Activated CD8-positive, alpha-beta T cell treated with anti-CD3 and anti-CD28 coated beads for 36 hours (primary cell): ENCODE data around the gene PLCL2. TPM values are rescaled to one million over a fixed set of nuclear protein-coding genes. Genes with fewer than 3 reads are reported as not detected.
"Not testable (repeated sequence)": the region's sequence is repeated elsewhere in the genome, so short reads cannot be mapped to it uniquely, and the experiment has no call there.

ENCODE experiments used
- ATAC-seq: fragments of 200-7000 bp; cut with Tn5 transposase; one replicate; pipeline ENCODE4 v1.10.0; 2021; ENCODE audit warnings: mild to moderate bottlenecking, moderate library complexity
- CTCF ChIA-PET: fragments of 350-600 bp; sonication (Branson Sonifier 250); formaldehyde crosslinking; loops from one replicate; lab custom pipeline; 2021; ENCODE audit warnings: antibody characterized with exemption; lab: Charles Lee
- POLR2A ChIA-PET: fragments of 350-600 bp; sonication (Branson Sonifier 250); formaldehyde crosslinking; loops from one replicate; lab custom pipeline; 2021; ENCODE audit warnings: antibody characterized with exemption; lab: Charles Lee
- DNase-seq: peaks from one replicate; pipeline ENCODE4 v3.0.0-alpha.2; 2020
- H3K27ac Mint-ChIP-seq: one replicate; pipeline ENCODE4 v1.8.0; 2021; ENCODE audit warnings: mild to moderate bottlenecking, mixed read lengths
- H3K27me3 Mint-ChIP-seq: one replicate; pipeline ENCODE4 v1.8.0; 2021; ENCODE audit warnings: mixed read lengths
- H3K36me3 Mint-ChIP-seq: one replicate; pipeline ENCODE4 v1.8.0; 2021; ENCODE audit warnings: low read depth, mixed read lengths
- H3K4me1 Mint-ChIP-seq: one replicate; pipeline ENCODE4 v1.8.0; 2021; ENCODE audit warnings: low read depth, mixed read lengths
- H3K4me3 Mint-ChIP-seq: one replicate; pipeline ENCODE4 v1.8.0; 2021; ENCODE audit warnings: mild to moderate bottlenecking, moderate library complexity, mixed read lengths
- H3K9me3 Mint-ChIP-seq: one replicate; pipeline ENCODE4 v1.8.0; 2021; ENCODE audit warnings: mixed read lengths
- intact Hi-C: fragments of 100-400 bp; cut with micrococcal nuclease; formaldehyde crosslinking; loops from one replicate; pipeline ENCODE4 v1.10.0; 2022
- total RNA-seq, 2 experiments: library from RNA; stranded (reverse); gene quantifications; one replicate each; pipeline ENCODE4 v1.2.3, GENCODE V29; 2021
- TF ChIP-seq, protein P1 (sequence below): fragments of 200-600 bp; IDR thresholded peaks from one replicate; pipeline ENCODE4 v1.8.0; 2022; ENCODE audit warnings: antibody characterized with exemption, mild to moderate bottlenecking

The PLCL2 gene
- total RNA-seq, 2 experiments from 2014 or later: 19.4 to 19.7 TPM

DNA sequence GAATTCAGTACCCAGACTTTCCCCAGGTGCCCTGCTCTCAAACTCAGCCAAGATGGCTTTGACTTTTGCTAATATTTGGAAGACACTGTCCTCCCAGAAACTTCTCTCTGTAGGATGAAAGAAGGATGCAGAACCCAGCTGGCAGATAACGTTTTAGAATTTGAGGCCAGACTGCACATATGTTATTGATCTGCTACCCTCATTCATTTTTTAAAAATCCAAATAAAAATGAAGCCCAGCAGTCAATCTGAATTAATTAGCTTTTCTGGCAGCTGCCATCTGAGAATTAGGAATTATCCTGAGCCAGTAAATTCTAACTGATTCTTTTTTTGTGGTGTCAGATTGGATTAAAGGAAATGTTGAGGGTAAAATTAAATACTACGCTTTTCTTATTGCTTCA lies 236.6 kb downstream of the PLCL2 start:
- TF ChIP-seq, protein P1, sequence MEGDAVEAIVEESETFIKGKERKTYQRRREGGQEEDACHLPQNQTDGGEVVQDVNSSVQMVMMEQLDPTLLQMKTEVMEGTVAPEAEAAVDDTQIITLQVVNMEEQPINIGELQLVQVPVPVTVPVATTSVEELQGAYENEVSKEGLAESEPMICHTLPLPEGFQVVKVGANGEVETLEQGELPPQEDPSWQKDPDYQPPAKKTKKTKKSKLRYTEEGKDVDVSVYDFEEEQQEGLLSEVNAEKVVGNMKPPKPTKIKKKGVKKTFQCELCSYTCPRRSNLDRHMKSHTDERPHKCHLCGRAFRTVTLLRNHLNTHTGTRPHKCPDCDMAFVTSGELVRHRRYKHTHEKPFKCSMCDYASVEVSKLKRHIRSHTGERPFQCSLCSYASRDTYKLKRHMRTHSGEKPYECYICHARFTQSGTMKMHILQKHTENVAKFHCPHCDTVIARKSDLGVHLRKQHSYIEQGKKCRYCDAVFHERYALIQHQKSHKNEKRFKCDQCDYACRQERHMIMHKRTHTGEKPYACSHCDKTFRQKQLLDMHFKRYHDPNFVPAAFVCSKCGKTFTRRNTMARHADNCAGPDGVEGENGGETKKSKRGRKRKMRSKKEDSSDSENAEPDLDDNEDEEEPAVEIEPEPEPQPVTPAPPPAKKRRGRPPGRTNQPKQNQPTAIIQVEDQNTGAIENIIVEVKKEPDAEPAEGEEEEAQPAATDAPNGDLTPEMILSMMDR: no peak
- no peaks in the 10 kb centered on the region for H3K27me3 Mint-ChIP-seq
- ChIA-PET CTCF (no interaction called here), POLR2A (no interaction called here)
- H3K4me3 Mint-ChIP-seq: no peak overlapping the region
- peaks cover 4% of the 10 kb centered on the region for H3K36me3 Mint-ChIP-seq
- ATAC-seq (no peak), DNase-seq (no peak)
- H3K27ac Mint-ChIP-seq: no peak overlapping the region
- no peaks in the 10 kb centered on the region for H3K4me1 Mint-ChIP-seq
- intact Hi-C loops: no loop called here
- H3K9me3 Mint-ChIP-seq: peaks cover 4% of the 10 kb centered on the region

DNA sequence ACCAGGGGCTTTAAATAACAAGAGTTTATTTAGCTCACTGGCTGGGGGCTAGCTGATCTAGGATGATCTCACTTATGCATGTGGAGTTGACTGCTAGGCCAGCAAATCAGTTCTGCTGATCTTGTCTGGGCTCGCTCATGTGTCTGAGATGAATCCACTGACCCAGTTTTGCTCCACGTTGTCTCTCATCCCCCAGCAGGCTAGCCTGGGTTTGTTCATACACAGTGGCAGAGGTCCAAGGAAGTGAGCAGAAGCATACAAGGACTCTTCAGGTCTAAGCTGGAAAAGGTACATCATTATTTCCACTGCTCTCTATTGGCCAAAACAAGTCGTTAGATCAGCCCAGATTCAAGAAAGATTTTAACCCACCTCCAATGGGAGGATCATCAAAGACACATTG lies 238.0 kb downstream of the PLCL2 start:
- intact Hi-C loops: no loop called here

DNA sequence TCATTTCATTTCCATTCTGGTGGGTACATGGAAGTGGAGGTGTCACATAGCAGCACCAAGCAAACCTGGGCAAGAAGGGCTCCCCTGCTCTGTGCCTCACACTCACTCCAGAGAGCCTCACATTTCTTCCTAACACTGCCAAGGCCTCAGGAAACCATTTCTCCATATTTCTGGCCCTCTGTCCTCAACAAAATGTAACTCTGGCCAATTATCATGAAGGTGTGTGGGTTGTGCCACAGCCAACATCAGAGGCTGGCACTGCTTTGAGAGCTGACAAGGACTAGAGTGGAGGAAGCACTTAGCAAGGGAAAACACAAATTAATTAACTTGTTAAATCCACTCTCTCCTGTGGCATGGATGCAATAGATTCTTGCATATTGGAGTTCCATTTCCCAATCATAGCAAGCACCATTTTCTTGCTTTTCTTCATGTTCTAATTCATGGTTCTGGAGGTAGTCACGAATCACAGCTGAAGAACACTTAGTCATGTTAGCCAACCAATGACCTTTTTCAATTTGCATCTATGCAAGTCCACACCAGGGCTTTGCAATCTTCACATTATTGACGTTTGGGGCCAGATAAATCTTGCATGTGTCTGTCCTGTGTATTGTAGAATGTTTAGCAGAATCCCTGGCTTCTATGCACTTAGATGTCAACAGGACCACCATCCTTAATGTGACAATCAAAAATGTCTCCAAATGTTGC lies 241.1 kb downstream of the PLCL2 start:
- intact Hi-C loops: no loop called here
- no peaks in the 10 kb centered on the region for H3K27me3 Mint-ChIP-seq
- H3K4me1 Mint-ChIP-seq: no peaks in the 10 kb centered on the region
- no peak for DNase-seq
- H3K9me3 Mint-ChIP-seq: peaks cover 15% of the 10 kb centered on the region
- ChIA-PET POLR2A (no interaction called here), CTCF (interaction anchor here (0.9 kb wide), 1 partner anchor 23 kb away, joined by 4 read pairs; no protein-coding TSS in a partner anchor)
- H3K4me3 Mint-ChIP-seq: no peak overlapping the region
- TF ChIP-seq, protein P1: no peak
- ATAC-seq: no peak
- H3K36me3 Mint-ChIP-seq: peaks cover 4% of the 10 kb centered on the region
- H3K27ac Mint-ChIP-seq: no peak overlapping the region

More for the DNA sequence above, 238.0 kb downstream of the PLCL2 start:
- ATAC-seq (no peak), DNase-seq (no peak)
- ChIA-PET CTCF (no interaction called here), POLR2A (interaction anchor here (1.2 kb wide), 1 partner anchor 8 kb away, joined by 3 read pairs; no protein-coding TSS in a partner anchor)
- H3K4me1 Mint-ChIP-seq: no peaks in the 10 kb centered on the region
- H3K4me3 Mint-ChIP-seq: no peak overlapping the region
- peaks cover 4% of the 10 kb centered on the region for H3K36me3 Mint-ChIP-seq
- H3K9me3 Mint-ChIP-seq: peaks cover 11% of the 10 kb centered on the region
- no peaks in the 10 kb centered on the region for H3K27me3 Mint-ChIP-seq
- TF ChIP-seq, protein P1: no peak
- no peak overlapping the region for H3K27ac Mint-ChIP-seq

DNA sequence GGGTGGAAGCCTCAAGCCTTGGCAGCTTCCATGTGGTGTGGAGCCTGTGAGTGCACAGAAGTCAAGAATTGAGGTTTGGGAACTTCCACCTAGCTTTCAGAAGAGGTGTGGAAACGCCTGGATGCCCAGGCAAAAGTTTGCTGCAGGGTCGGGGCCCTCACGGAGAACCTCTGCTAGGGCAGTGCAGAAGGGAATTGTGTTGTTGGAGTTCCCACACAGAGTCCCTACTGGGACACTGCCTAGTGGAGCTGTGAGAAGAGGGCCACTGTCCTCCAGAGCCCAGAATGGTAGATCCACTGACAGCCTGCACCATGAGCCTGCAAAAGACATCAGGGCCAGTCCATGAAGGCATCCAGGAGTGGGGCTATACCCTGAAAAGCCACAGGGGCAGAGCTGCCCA lies 243.9 kb downstream of the PLCL2 start:
- H3K4me1 Mint-ChIP-seq, H3K27me3 Mint-ChIP-seq, H3K4me3 Mint-ChIP-seq, H3K36me3 Mint-ChIP-seq, ATAC-seq, POLR2A ChIA-PET, DNase-seq, H3K27ac Mint-ChIP-seq, CTCF ChIA-PET, intact Hi-C loops: not testable (repeated sequence)
- peaks cover 11% of the 10 kb centered on the region for H3K9me3 Mint-ChIP-seq

DNA sequence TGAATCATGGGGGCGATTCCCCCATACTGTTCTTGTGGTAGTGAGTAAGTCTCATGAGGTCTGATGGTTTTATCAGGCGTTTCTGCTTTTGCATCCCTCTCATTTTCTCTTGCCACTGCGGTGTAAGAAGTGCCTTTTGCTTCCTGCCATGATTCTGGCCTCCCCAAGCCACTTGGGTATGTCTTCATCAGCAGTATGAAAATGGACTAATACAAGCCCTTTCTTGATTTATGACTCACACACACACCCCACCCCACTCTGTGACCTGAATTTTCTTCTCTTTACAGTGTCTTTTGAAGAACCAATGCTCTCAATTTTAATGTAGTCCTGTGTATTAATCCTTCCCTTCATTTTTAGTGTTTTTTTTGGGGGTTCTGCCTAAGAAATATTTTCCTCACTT lies 244.8 kb downstream of the PLCL2 start:
- ATAC-seq (no peak), DNase-seq (no peak)
- Mint-ChIP-seq H3K27me3 (no peaks in the 10 kb centered on the region), H3K9me3 (peaks cover 11% of the 10 kb centered on the region), H3K4me1 (no peaks in the 10 kb centered on the region), H3K36me3 (no peaks in the 10 kb centered on the region), H3K4me3 (no peak overlapping the region), H3K27ac (no peak overlapping the region)
- TF ChIP-seq, protein P1: no peak
- CTCF ChIA-PET: no interaction called here
- intact Hi-C loops: no loop called here
- POLR2A ChIA-PET: no interaction called here
